Breast epithelium (tissue), 4 donors: Measurements from ENCODE around the gene LDLRAD3. TPM values are rescaled to one million over a fixed set of nuclear protein-coding genes. Genes with fewer than 3 reads are reported as not detected.

Source experiments
- DNase-seq, 2 donors: peaks; one replicate each; pipeline ENCODE4 v3.0.0-alpha.2; 2019; ENCODE audit warnings: low spot score in 2 of 2
- H3K27ac ChIP-seq, 2 donors: fragments of 200-600 bp; sonication (generic) in 1 of 2; one replicate each; pipeline ENCODE4 v1.5.1; 2016 to 2019; ENCODE audit warnings: mild to moderate bottlenecking in 1 of 2
- H3K27me3 ChIP-seq, 2 donors: fragments of 200-600 bp; sonication (generic) in 1 of 2; one replicate each; pipeline versions ENCODE4 v1.5.1 to v1.6.0; 2017 to 2019; ENCODE audit warnings: control low read depth in 1 of 2, mild to moderate bottlenecking in 1 of 2
- H3K36me3 ChIP-seq: fragments of 200-600 bp; one replicate; pipeline ENCODE4 v1.5.1; 2019
- H3K4me1 ChIP-seq, 2 donors: fragments of 200-600 bp; sonication (generic); one replicate each; pipeline ENCODE4 v1.5.1; 2016 to 2019; ENCODE audit warnings: control low read depth in 1 of 2
- H3K4me3 ChIP-seq, 3 donors: fragments of 200-600 bp; sonication (generic); 1 replicate in 2 of 3; 2 replicates in 1 of 3; pipeline ENCODE4 v1.5.1; 2016 to 2019; ENCODE audit warnings: mild to moderate bottlenecking in 3 of 3, moderate library complexity in 2 of 3
- H3K9me3 ChIP-seq, 2 donors: fragments of 200-600 bp; sonication (generic) in 1 of 2; one replicate each; pipeline ENCODE4 v1.5.1; 2016 to 2019; ENCODE audit warnings: control low read depth in 1 of 2
- POLR2A ChIP-seq: fragments of 450-650 bp; IDR thresholded peaks from one replicate; pipeline ENCODE4 v1.6.1; 2016; ENCODE audit warnings: antibody characterized with exemption, mild to moderate bottlenecking, moderate library complexity
- POLR2AphosphoS5 ChIP-seq, 3 donors: sonication (generic); formaldehyde crosslinking; IDR thresholded peaks; one replicate each; pipeline ENCODE4 v1.6.1; 2017; ENCODE audit warnings: antibody characterized with exemption in 3 of 3
- intact Hi-C: fragments of 100-400 bp; cut with DNase I; formaldehyde crosslinking; loops from one replicate; pipeline ENCODE4 v1.15.1; 2023; ENCODE audit warnings: low total_unique reads
- total RNA-seq, 3 donors: library from RNA; depleted of rRNA; stranded (reverse); fragments of >200 nt; gene quantifications; one replicate each; pipeline ENCODE4 v1.1.0, GENCODE V29; 2016
- TF ChIP-seq, protein P1 (sequence below), 3 donors: fragments of 450-650 bp; IDR thresholded peaks; one replicate each; pipeline ENCODE4 v1.5.1; 2016 to 2017; ENCODE audit warnings: antibody characterized with exemption in 3 of 3, mild to moderate bottlenecking in 3 of 3, moderate library complexity in 3 of 3

LDLRAD3 gene
- total RNA-seq, 3 donors from 2014 or later, result 20.3 to 45.4 (median 40.6) TPM

DNA sequence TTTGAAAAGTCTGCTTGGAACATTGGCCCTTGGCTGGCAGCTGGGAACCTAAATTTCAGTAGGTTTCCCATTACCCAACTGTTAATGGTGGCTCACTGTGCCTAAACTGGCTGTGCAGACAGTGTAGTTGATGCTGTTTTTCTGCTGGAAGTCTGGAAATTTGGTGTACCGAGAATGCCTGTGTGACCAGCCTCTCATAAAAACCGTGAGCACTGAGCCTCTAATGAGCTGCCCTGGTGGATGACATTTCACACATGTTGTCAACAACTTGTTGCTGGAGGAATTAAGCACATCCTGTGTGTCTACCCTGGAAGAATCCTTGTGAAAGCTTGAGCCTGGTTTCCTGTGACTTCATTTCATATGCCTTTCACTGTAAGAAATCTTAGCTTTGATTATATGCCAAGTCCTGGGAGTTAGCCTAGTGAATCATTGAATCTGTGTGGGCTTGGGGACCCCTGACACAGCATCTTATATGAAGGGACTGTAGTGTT lies 131.1 kb downstream of the LDLRAD3 start:
- Histone ChIP-seq H3K9me3 (peaks cover 0 to 7% of the 10 kb centered on the region in 2 donors), H3K27me3 (no peaks in the 10 kb centered on the region), H3K4me1 (no peaks in the 10 kb centered on the region), H3K36me3 (no peaks in the 10 kb centered on the region), H3K4me3 (no peak overlapping the region), H3K27ac (peak overlapping the region in 1 of 2 donors; percentile 64)
- no peak for TF ChIP-seq POLR2AphosphoS5 (IDR thresholded peaks at IDR 0.05)
- TF ChIP-seq, protein P1, sequence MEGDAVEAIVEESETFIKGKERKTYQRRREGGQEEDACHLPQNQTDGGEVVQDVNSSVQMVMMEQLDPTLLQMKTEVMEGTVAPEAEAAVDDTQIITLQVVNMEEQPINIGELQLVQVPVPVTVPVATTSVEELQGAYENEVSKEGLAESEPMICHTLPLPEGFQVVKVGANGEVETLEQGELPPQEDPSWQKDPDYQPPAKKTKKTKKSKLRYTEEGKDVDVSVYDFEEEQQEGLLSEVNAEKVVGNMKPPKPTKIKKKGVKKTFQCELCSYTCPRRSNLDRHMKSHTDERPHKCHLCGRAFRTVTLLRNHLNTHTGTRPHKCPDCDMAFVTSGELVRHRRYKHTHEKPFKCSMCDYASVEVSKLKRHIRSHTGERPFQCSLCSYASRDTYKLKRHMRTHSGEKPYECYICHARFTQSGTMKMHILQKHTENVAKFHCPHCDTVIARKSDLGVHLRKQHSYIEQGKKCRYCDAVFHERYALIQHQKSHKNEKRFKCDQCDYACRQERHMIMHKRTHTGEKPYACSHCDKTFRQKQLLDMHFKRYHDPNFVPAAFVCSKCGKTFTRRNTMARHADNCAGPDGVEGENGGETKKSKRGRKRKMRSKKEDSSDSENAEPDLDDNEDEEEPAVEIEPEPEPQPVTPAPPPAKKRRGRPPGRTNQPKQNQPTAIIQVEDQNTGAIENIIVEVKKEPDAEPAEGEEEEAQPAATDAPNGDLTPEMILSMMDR (IDR thresholded peaks at IDR 0.05), result no peak
- no peak for TF ChIP-seq POLR2A
- intact Hi-C loops, result no loop called here
- DNase-seq, result no peak

DNA sequence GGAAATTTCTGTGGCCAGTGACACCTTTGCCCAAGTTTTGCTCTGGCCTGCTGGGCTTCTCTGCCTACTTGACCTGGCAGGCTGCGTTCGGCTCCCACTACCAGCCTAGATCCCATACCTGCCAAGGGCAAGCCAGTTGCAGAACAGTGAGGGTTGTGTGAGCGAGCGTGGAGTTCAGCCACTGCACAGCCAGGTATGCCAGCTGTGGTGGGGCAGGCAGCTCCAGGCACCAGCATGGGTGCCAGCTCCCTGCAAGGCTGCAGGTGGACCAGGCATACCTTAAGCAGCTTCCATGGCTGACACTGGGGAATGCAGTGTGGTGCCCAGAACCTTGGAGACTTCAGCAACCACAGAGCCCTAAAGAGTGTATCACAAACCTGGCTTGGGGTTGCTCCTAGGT lies 133.5 kb downstream of the LDLRAD3 start:
- H3K9me3 ChIP-seq, result peaks cover 0 to 7% of the 10 kb centered on the region in 2 donors

DNA sequence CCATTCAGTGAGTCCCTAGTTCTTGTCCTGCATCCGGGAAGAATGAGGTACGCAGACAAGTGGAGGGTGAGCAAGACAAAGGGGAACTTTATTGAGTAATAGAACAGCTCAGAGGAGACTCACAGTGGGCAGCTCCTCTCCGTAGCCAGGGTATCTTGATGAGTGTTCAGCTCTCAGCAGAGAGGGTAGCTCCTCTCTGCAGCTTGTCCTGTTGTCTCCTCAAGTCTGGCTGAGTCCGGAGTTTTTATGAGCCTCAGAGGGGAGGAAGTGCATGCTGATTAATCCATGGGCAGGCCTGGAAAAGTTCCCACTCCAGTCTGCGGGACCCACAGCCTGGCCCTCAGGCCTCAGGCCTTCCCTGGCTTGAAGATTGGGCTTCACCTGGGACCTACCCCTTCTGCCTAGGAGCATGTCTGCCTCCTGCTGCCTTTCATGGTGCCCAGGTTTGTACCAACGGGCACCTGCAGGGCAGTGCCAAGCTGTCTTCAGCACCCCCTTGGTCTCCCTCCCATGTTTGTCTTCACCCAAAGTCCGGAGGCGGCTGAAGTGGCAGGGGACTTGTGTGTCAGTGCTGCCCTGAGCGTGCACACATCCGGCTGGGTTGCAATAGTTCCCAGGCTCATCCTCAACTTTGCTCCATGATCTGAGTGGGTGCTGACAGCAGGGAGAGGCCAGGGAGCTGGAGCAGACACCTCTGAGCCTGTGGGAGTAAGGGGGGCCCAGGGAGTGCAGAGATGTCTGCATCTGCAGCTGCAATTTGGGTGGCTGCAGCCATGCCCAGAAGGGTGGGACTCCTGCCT lies 134.2 kb downstream of the LDLRAD3 start:
- intact Hi-C loops, result no loop called here
- Histone ChIP-seq H3K4me3 (no peak overlapping the region), H3K36me3 (no peaks in the 10 kb centered on the region), H3K4me1 (no peaks in the 10 kb centered on the region), H3K9me3 (peaks cover 0 to 7% of the 10 kb centered on the region in 2 donors), H3K27me3 (no peaks in the 10 kb centered on the region), H3K27ac (no peak overlapping the region)
- TF ChIP-seq POLR2A (no peak), POLR2AphosphoS5 (IDR thresholded peaks at IDR 0.05) (no peak)
- TF ChIP-seq, protein P1 (IDR thresholded peaks at IDR 0.05), result no peak
- DNase-seq, result no peak

More for the DNA sequence above, 133.5 kb downstream of the LDLRAD3 start:
- no peaks in the 10 kb centered on the region for H3K27me3 ChIP-seq
- H3K4me3 ChIP-seq, result no peak overlapping the region
- intact Hi-C loops, result no loop called here
- no peaks in the 10 kb centered on the region for H3K36me3 ChIP-seq
- TF ChIP-seq, protein P1 (IDR thresholded peaks at IDR 0.05), result no peak
- no peak for TF ChIP-seq POLR2AphosphoS5 (IDR thresholded peaks at IDR 0.05)
- no peak for TF ChIP-seq POLR2A
- no peaks in the 10 kb centered on the region for H3K4me1 ChIP-seq
- DNase-seq, result no peak
- H3K27ac ChIP-seq, result no peak overlapping the region

DNA sequence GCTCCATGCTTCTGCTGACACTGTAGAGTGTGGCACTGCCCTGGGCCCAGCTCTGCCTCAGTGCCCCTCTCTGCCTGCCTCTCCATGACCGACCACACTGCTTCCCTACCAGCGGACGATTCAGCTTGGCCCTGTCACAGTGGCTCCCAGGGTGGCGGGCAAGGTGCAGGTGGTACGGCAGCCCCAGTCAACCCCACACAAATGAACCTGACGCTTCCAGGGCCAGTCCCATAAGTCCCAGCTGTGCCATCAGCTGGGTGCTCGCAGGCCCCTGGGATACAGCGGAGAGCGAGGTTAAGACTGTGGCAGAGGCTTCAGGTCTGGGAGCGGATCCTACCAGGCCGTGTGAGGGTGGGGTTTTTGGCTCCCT lies 134.8 kb downstream of the LDLRAD3 start:
- TF ChIP-seq, protein P1 (IDR thresholded peaks at IDR 0.05), result no peak
- TF ChIP-seq POLR2AphosphoS5 (IDR thresholded peaks at IDR 0.05), result no peak
- no peak for TF ChIP-seq POLR2A
- no peaks in the 10 kb centered on the region for H3K4me1 ChIP-seq
- H3K9me3 ChIP-seq, result peaks cover 0 to 7% of the 10 kb centered on the region in 2 donors
- H3K36me3 ChIP-seq, result no peaks in the 10 kb centered on the region
- no peaks in the 10 kb centered on the region for H3K27me3 ChIP-seq
- no peak overlapping the region for H3K4me3 ChIP-seq
- H3K27ac ChIP-seq, result no peak overlapping the region
- no peak for DNase-seq
- intact Hi-C loops, result no loop called here
